Astrocyte of the spinal cord (primary cell): Measurements from ENCODE around the gene TBC1D1.

ENCODE experiments used
- DNase-seq: peaks from one replicate; pipeline ENCODE4 v3.0.0; 2011; ENCODE audit warnings: low read depth, low spot score
- H3K4me3 ChIP-seq: 2 replicates; pipeline ENCODE4 v1.5.1; 2011; ENCODE audit warnings: low read depth, mild to moderate bottlenecking, low read length, moderate library complexity
- in situ Hi-C: cut with HindIII; loops from 2 replicates; pipeline ENCODE4 v1.10.0; 2017; ENCODE audit warnings: low sequenced_read_pairs
- TF ChIP-seq, protein P1 (sequence below): IDR thresholded peaks from 2 replicates; pipeline ENCODE4 v1.5.1; 2012; ENCODE audit warnings: low read depth, mild to moderate bottlenecking, low read length, inconsistent platforms

TBC1D1 gene

DNA sequence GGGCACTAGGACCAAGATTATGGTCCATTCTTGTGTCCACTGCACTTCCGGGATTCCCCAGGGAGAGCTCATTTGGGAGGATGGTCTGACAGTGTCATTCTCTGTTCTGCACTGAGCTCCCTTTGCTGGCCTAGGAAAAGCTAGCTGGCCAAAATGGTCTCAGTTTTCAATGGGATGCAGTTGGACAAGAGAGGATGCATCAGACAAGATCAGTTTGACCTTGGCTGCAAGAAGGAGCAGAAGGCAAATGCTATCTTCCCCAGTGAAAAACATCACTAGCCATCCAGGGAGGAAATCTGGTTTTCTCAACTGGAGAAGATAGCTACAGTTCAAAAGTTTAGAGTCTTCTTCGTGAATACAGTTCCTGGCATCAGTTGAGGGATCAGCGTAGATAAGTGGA is 290.4 kb downstream of the TBC1D1 start:
- in situ Hi-C loops: no loop called here
- DNase-seq: no peak
- no peak overlapping the region for H3K4me3 ChIP-seq
- TF ChIP-seq, protein P1, sequence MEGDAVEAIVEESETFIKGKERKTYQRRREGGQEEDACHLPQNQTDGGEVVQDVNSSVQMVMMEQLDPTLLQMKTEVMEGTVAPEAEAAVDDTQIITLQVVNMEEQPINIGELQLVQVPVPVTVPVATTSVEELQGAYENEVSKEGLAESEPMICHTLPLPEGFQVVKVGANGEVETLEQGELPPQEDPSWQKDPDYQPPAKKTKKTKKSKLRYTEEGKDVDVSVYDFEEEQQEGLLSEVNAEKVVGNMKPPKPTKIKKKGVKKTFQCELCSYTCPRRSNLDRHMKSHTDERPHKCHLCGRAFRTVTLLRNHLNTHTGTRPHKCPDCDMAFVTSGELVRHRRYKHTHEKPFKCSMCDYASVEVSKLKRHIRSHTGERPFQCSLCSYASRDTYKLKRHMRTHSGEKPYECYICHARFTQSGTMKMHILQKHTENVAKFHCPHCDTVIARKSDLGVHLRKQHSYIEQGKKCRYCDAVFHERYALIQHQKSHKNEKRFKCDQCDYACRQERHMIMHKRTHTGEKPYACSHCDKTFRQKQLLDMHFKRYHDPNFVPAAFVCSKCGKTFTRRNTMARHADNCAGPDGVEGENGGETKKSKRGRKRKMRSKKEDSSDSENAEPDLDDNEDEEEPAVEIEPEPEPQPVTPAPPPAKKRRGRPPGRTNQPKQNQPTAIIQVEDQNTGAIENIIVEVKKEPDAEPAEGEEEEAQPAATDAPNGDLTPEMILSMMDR: no peak

DNA sequence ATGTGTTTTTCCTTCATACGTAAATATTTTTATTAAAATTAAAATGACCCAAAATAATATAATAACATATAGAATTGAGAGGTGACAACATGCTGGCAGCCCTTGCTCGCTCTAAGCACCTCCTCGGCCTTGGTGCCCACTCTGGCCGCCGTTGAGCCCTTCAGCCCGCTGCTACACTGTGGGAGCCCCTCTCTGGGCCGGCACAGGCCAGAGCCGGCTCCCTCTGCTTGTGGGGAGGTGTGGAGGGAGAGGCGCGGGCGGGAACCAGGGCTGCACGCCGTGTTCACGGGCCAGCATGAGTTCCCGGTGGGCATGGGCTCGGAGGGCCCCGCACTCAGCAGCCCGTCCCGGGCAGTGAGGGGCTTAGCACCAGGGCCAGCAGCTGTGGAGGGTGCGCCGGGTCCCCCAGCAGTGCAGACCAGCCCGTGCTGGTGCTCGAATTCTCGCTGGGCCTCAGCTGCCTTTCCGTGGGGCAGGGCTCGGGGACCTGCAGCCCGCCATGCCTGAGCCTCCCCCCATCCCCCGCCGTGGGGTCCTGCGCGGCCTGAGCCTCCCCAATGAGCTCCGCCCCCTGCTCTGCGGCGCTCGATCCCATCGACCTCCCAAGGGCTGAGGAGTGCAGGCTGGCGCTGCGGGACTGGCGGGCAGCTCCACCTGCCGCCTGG is 291.6 kb downstream of the TBC1D1 start:
- no peak for DNase-seq
- in situ Hi-C loops: no loop called here
- H3K4me3 ChIP-seq: no peak overlapping the region
- TF ChIP-seq, protein P1: no peak

GRCh38 chr4:38184404-38184803 is 293.5 kb downstream of the TBC1D1 start:
- TF ChIP-seq, protein P1: peak; percentile 42
- in situ Hi-C loops: no loop called here
- no peak overlapping the region for H3K4me3 ChIP-seq
- no peak for DNase-seq

DNA sequence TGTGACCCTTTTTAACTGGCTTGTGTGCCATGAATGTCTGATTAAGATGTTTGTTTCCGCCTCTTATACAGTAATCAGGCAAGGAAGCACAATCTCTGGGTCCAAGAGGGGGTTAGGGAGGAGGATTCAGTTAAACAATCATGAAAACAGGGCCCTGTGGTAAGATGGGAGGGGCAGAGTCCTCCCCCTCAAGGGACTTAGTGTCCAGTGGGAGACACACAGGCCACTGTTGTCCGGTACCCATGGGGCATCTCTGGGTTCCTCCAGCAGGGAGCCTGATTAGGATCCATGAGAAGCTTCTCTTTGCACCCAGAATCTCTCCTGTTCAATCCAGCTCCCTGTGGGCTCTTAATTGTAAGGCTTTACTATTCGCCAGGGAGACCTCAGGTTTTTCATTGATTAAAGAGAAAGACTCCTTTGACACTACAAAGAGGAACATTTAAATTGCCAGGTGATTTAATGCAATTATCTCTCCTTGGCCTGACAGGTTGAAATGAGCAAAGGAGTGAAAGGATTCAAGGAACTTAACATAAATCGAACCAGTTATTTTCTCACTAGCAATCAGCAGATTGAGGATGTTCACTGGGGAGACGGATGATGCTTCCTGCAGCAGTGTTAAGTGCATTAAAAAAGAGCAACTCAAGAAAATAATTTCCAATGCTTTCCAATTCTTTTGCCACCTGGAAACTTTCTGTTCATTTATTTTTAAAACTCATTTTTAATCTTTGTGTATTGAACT is 294.7 kb downstream of the TBC1D1 start:
- no peak for DNase-seq
- in situ Hi-C loops: no loop called here
- H3K4me3 ChIP-seq: no peak overlapping the region
- TF ChIP-seq, protein P1: no peak

DNA sequence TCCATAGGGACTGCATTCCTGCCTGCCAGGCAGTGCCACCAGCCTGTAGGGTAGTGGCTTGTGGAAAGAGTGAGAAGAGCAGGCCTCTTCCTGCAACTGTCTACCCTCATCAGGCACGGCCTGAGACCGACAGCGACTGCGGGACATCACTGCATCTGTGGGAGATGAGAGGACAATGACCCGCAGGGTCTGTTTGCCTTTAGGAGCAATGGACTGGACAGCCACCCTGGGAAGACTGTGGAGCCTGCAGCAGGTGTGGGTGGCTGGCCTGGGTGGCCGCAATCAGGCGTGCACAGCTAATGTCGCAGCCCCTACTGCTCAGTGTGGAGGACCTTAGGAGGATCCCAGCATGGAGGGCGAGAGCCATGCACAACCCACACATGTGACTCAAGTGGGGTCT is 297.3 kb downstream of the TBC1D1 start:
- TF ChIP-seq, protein P1: no peak
- no peak overlapping the region for H3K4me3 ChIP-seq
- in situ Hi-C loops: no loop called here

DNA sequence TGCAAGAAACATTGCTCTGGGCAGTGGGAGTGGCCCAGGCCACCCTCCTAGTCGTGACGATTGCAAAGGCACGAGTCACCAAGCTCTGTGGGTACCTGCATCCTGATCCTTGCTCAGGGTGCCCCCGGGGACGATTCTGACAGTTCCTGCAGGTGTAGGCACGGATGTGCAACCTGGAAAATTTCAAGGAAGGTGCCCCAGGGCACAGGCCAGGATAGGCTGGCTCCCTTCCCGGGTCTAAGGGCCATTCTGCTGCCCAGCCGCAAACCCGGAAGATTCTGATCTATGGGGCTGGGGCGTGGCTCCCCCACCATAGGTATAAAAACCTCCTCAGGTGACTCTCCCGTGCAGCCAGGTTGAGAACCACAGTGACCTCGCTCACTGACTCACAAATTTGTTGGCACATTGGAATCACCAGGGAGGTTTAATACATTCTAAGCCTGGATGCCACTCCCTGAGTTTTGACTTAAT is 297.8 kb downstream of the TBC1D1 start:
- in situ Hi-C loops: no loop called here
- DNase-seq: no peak
- TF ChIP-seq, protein P1: no peak
- no peak overlapping the region for H3K4me3 ChIP-seq

More for the DNA sequence above, 297.3 kb downstream of the TBC1D1 start:
- DNase-seq: no peak
